Posterior vena cava (tissue), 2 donors: ENCODE results near the gene OR52K1. TPM values are rescaled to one million over a fixed set of nuclear protein-coding genes. Genes with fewer than 3 reads are reported as not detected.
"Not testable (repeated sequence)": the region's sequence is repeated elsewhere in the genome, so short reads cannot be mapped to it uniquely, and the experiment has no call there.

Experiments used
- DNase-seq: peaks from one replicate; pipeline ENCODE4 v3.0.0-alpha.2; 2020; ENCODE audit warnings: low spot score
- intact Hi-C, 2 donors: fragments of 100-400 bp; cut with DNase I; formaldehyde crosslinking; loops; one replicate each; pipeline versions ENCODE4 v1.14.1 to v1.14.2; 2022 to 2023
- total RNA-seq, 2 donors: library from RNA; stranded (reverse); fragmentation: NEBNext Ultra II Directional; extraction: Animal tissue kit (Norgen Biotek cat#: 25700); gene quantifications; one replicate each; pipeline ENCODE4 v1.2.1, GENCODE V29; 2021
- donor health status: DM: yes; HTN: yes; CAD: no.
- donor health status: DM: yes; HTN: yes; CAD: no.

OR52K1 gene
- total RNA-seq, 2 donors from 2014 or later: not detected

DNA sequence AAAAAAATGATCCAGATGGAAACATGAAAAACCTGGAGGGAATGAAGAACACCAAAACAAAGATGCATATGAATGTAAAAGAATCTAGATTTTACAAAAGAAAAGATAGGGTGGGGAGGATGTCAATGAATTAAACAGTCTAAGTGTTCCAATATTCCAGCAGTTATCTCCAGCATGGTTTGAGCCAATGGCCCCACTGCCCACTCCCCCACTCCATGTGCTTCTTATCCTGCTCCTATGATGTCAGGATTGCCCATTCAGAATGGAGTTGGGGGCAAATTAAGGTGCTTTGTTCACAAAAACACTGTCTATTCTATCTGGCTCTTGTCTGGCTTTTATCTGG, 1.2 kb upstream of the OR52K1 start:
- intact Hi-C loops: no loop called here
- no peak for DNase-seq

DNA sequence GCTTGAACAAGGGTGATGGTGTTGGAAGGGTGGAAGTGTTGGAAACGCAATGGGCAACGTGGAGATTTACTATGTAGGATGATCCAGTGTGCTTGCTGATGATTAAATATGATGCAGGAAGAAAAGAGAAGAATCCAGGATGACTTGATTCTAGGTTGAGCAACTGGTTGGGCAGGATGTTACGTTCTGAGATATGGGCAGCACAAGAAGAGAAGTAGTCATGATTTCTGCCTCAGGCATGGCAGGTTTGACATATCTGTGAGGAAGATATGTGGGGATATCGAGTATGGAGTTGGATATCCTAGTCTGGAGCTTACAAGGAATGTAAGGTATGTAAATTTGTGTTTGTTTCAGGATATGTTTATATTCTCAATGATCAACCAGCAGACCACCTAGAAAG, 1.9 kb downstream of the OR52K1 start:
- no peak for DNase-seq
- intact Hi-C loops: no loop called here

DNA sequence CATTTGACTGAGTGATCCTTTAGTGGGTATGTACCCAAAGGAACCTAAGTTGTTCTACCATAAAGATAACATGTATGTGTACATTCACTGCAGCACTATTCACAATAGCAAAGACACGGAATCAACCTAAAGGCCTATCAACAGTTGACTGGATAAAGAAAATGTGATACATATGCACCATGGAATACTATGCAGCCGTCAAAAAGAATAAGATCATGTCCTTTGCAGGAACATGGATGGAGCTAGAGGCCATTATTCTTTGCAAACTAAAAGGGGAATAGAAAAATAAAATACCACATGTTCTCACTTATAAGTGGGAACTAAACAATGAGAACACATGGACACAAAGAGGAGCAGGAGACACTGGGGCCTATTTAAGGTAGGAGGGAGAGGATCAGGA, 9.0 kb downstream of the OR52K1 start:
- not testable (repeated sequence) for DNase-seq
- intact Hi-C loops: loop anchor here in 1 of 2 donors (5.0 kb wide), 1 partner anchor 304 kb away; no protein-coding TSS in a partner anchor

DNA sequence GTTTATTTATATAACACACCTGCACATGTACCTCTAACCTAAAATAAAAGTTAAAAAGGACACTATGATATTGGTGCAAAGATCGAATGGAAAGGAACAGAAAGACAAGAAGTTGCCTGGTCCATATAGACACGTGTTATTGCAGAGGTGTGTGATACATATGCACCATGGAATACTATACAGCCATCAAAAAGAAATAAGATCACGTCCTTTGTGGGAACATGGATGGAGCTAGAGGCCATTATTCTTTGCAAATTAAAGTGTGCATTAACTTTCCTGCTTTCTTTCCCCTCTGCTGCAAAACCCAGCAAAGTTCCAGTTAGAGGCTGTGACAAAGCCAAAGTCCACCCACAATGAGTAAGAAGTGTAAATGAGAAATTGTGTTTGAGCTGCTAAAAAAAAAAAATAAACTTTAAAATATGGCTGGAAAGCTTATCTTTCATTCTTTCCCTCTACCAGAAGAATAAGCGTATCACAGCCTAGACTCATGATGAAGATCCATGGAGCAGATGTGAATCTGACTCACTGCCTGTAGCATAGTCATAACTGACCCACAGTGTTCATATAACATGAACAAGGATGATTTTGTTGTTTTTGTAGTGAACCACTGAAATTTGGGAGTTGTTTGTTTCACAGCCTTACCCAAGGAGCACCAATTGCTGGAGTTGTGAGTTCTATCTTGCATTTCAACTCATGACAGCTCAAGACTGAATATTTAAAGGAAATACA, 9.6 kb downstream of the OR52K1 start:
- intact Hi-C loops: loop anchor here in 1 of 2 donors (5.0 kb wide), 1 partner anchor 305 kb away; no protein-coding TSS in a partner anchor
- no peak for DNase-seq

DNA sequence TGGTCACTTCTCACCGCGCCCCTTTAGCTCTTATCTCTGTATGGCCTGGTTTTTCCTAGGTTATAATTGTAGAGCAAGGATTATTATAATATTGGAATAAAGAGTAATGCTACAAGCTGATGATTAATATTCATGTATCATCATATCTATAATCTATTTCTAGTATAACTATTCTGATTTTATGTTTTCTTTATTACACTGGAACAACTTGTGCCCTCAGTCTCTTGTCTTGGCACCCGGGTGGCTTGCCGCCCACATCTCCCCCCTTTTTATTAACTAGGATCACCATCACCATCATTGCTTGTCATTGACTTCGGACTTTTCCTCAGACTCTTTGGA, 11.0 kb downstream of the OR52K1 start:
- intact Hi-C loops: loop anchor here in 1 of 2 donors (5.0 kb wide), 1 partner anchor 306 kb away; no protein-coding TSS in a partner anchor
- DNase-seq: no peak

DNA sequence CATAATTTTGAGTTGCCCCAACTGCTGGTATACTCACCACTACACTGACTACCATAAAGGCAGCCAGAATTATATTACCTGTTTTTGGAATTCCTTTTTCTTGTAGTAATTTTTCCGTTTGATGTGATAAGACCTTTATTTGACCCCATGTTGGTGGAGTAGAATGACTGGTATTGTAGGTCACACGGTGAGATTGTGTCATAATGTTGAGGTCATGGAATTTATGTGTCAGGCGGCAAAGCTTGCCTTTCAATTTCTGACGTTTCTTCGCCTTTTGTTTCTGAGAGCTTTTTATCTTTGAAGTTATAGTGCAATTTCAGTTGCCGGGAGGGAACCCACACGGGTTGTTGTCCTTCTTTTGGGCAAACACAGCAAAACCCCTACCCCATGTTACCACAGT, 13.0 kb downstream of the OR52K1 start:
- DNase-seq: no peak
- intact Hi-C loops: no loop called here

DNA sequence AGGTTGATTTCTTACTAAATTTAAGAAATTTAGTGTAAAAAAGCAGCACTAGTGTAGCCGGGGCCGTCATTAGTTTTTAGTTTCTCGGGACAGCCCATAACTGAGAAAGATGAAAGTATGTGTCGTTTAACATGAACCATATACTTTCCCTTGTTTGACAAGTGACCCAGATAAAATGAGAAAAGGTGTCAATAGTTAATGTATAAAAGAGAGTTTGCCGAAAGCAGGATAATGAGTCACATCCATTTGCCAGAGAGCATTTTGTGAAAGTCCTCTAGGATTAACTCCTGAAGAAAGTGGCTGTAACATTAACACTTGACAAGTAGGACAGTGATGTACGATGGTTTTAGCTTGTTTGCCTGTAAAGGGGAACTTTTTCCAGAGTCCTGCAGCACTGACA, 13.5 kb downstream of the OR52K1 start:
- intact Hi-C loops: no loop called here
- DNase-seq: no peak

DNA sequence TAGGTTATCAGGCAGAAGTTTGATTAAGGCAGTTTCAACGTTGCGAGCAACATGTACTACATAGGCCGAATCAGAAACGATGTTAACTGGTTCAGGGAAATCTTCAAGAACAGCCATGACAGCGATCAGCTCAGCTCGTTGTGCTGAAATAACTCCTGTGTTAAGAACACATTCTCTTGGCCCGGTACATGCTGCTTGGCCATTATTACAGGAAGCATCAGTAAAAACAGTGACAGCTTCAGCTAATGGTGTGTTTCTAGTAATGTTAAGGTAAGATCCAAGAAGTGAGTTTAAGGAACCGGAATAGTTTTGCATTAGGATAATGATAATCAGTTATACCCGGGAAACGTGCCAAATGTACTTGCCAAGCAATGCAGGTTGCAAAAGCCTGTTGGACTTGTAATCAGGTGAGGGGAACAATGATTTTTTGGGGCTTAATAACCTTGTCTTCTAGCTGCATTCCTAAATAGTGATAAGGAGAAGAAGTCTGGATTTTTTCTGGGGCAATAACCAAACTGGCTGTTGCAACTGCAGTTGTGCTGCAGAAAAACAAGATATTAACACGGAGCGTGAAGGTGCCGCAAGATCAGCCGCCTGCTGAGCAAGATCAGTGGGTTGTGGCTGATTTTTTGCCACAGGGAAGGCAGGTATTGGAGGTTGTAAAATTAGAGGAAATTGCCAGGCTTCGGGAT, 14.3 kb downstream of the OR52K1 start:
- intact Hi-C loops: no loop called here
- DNase-seq: no peak

DNA sequence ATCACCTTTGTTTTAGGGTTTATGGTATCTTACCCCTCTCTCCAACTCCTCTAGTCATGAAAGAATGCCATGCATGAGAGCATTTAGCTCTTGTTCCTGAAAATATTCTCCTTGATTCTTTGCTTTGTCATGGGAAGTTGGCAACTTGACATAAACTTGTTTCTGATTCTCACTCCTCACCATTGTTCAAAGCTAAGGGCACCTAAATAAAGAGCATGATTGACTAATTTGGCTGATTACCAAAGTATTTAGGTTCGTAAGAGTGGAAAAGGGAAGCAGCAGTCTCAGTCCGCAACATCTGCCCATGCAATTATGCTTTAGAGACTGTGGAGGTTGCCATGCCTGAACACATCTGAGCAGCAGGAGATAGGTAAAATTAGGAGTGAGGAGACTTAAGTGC, 26.4 kb downstream of the OR52K1 start:
- DNase-seq: no peak
- intact Hi-C loops: no loop called here

DNA sequence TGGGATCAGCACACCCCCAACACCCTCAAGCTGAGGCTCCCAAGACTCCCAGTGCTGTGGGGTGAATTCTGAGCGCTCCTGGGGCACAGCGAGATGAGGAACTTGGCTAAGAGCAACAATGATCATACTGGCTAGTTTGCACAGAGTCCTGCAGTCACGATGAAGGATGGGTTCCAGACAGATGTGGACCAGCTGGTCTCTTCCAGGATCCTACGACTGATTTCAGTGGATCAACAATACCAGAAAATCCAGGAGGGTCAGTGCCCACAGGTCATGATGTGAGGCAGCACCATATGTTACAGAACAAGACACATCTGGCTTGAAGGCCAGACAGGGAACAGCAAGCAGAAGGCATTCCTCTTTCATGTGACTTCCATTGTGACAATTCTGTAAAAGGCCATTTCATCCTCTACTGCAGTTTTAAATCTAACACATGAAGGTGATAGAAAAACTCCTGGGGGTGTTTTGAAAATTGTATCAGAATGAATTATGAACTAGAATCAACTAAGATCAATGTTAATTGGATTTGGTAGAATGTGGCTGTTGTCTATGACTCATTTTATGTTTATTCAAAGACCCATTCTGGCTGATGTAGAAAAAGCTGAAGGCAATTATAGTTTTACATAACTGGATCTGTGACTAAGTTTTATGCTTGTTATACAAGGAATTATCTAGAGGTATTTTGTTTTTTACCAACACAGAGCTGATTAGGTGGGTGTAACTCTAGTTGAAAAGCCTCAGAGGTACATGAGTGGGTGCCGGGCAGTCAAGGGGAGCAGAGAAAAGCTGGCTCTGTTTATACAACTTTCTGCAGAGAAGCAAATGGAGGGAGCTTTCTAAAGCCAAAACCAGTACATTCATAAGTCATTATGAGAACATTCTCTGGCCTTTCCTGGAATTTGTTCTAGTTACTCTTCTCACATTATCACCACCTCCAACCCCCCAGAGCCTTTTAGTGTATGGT, 29.1 kb downstream of the OR52K1 start:
- no peak for DNase-seq
- intact Hi-C loops: no loop called here

DNA sequence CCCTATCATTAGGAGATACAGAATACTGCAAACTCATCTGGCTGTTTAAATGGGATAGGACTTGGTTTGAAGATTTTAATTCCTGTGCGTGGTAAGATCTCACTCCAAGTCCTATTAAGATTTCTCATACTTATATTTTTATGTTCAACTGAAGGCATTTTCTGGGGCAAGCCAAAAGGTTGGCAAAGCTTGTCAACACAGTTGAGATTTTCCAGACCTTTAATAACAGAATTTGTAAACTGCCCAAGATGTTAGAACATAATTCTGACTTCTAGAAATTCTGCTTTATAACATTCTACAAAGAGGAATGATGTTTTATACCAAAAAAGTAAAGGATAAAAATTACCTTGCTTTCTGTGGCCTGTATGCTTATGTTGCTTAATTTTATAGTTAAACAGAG, 31.8 kb downstream of the OR52K1 start:
- intact Hi-C loops: no loop called here

DNA sequence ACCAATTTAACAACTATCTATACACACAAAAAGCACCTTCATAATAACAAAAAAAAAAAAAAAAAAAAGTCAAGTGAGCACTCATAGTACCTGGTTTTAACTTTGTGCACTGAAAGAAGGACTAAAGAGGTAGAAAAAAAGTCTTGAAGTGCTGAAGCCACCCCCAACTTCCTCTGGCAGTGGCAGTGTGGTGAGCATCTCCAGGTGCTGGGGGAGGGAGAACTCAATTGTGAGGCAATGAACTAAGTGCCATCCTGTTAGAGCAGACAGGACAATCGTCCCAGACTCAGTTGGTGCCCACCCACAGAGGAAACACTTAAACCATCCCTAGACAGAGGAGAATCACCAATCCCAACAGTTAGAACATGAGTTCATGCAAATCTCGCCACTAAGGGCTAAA, 39.9 kb downstream of the OR52K1 start:
- DNase-seq: no peak
- intact Hi-C loops: no loop called here

More for the DNA sequence above, 31.8 kb downstream of the OR52K1 start:
- no peak for DNase-seq

DNA sequence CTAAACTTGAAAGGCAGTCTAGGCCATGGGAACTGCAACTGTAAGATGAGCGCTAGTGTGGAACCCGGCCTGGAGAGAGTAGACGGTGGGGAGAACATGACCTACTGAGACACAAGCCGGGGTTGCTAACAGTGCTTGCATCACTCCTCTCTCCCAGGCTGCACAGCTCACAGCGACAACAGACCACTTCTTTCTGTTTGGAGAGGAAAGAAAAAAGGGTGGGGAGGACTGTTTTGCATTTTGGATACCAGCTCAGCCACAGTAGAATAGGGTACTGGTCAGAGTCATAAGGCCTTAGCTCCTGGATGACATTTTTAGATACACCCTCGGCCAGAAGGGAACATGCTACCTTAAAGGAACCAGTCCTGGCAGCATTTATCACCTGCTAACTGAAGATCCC, 40.3 kb downstream of the OR52K1 start:
- intact Hi-C loops: no loop called here
- no peak for DNase-seq

DNA sequence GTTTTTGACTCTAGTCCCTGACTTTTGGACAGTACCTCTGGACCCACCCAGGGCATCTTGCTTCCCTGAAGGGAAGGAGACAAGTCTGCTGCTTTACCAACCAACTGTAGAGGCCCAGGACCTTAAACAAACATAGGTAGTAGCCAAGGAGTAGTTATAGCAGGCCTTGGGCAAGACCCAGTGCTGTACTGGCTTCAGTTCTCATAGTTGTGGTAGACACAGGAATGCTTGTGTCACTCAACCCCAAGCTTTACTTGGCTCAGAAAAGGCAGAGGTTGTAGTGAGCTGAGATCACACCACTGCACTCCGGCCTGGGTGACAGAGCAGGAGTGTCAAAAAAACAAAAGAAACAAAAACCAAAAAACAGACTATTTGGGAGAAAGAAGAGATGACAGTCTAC, 41.2 kb downstream of the OR52K1 start:
- no peak for DNase-seq
- intact Hi-C loops: no loop called here

DNA sequence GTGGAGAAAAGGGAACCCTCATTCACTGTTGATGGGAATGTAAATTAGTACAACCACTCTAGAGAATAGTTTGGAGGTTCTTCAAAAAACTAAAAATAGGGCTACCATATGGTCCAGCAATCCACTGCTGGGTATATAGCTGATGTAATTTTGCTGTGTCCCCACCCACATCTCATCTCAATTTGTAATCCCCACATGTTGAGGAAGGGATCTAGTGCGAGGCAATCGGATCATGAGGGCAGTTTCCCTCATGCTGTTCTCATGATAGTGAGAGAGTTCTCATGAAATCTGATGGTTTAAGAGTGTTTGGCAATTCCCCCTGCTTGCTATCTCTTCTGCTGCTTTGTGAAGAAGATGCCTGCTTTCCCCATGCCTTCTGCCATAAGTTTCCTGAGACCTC, 45.5 kb downstream of the OR52K1 start:
- intact Hi-C loops: no loop called here
- no peak for DNase-seq

DNA sequence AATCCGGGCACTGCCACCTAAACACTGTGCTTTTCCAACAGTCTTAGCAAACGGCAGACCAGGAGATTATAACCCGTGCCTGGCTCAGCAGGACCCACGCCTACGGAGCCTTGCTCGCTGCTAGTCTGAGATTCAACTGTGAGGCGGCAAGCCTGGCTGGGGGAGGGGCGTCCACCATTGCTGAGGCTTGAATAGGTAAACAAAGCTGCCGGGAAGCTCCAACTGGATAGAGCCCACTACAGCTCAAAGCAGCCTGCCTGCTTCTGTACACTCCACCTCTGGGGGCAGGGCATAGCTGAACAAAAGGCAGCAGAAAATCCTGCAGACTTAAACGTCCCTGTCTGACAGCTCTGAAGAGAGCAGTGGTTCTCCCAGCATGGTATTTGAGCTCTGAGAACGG, 49.2 kb downstream of the OR52K1 start:
- DNase-seq, intact Hi-C loops: not testable (repeated sequence)

DNA sequence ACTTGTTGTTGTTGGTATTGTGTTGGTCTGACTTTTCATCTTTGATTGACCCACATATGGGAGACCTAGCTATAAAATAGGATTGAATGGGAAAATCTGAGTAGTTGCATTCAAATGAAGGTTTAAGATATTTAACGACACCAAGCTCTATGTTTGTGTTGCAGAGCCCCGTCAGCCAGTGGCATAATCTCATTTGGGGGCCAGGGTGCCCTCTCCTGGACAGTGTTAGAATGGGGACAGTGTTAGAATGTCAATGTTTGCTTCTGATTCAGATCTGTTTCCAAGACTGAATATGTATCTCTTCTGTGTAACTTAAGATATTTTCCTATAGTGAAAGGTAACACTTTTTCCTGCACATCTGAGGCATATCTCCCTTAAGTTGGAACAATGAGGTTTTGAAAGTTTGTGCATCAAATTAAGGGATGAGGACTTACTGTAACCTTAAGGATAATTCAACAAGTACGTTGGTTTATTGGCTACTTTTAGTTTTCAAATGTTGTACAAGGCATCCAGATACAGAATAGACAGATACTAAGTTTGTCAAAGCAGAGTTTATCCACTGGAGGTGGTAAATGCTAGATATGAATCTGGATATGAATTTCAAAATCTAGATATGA, 57.3 kb downstream of the OR52K1 start:
- no peak for DNase-seq
- intact Hi-C loops: no loop called here

DNA sequence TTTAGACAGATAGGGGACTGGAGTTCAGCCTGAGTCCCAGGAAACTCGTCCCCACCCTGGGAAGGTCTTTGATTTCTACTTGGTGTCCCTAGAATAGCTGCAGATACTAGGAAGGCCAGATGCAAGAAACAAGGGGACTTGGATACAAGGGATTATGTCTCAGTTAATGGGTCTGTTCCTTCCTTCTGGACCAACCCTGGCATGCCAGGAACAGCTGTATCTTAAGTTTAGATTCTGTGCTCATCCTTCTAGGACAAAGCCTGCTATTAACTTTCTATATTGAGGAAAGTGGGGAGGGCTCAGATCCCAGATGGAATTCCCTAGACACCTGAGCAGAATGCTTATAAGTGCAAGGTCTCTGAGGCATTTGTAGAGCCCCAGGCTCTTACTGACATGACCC, 58.6 kb downstream of the OR52K1 start:
- intact Hi-C loops: no loop called here
- DNase-seq: no peak
